HG03095 (cell line): Measurements from ENCODE around the gene VPS26B.
"Not testable (repeated sequence)": the region's sequence is repeated elsewhere in the genome, so short reads cannot be mapped to it uniquely, and the experiment has no call there.

Experiments used
- ATAC-seq: cut with Tn5 transposase; IDR thresholded peaks from one replicate; pipeline ENCODE4 v1.9.1; 2021; ENCODE audit warnings: moderate library complexity; ENCODE audit not compliant: unreplicated experiment

Gene VPS26B

GRCh38 chr11:134223836-134224709, at the start of gene VPS26B, which contains the start of gene NCAPD3:
Gene VPS26B, plus strand, starts transcription at chr11:134224671. Its CDS starts 452 bp downstream, at chr11:134225123.
Gene NCAPD3, minus strand, starts transcription at chr11:134223967. Its CDS starts 41 bp downstream, at chr11:134223926.
- peak; percentile 81 for ATAC-seq

- ATAC-seq, result no peak
These were observed 48.2 kb upstream of the VPS26B start for GRCh38 chr11:134176284-134176683.

DNA sequence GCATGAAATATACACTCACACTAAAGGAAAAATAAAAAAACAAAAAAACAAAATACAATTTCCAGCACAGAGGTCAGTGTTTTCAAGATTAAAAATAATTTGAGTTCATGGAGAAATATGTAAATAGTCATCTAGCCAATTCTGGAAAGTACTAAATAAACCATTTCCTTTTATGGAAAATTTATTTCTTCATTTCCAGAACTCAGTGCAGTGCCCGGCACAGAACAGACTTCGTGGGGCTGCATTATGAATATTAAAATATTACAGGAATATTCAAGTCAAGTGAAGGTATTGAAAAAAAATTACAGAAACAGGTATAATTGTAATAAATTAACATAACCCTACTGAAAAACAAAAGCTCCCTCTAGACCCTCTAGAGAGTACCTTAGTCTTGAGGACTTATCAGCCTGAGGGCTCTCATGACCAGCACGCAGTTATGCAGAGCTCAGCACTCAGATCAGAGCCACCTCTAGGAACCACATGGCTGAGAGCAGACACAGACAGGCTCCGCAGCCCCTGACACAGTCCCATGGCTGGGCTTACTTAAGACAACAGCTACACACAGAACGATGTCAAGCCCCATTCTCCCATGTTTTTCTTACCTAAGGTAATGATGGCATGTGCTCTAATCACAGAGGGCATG, 46.3 kb upstream of the VPS26B start:
- ATAC-seq, result no peak

DNA sequence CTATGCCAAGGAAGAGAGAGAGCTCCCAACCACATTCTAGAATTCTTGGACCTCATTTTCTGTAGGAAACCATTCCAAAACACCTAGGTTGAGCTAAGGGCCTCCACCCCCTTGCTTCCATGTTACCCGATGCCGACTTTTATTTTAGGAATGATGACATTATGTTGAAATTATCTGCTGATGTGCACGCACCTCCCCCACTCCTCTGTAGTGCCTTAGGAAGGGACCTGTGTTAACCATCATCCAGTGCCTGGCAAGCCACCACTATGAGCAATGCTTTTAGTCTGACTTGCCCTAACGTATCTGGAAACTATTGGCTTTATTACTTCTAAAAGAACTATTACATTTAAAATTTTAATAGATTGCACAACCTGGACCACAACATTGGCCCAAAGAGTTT, 42.8 kb upstream of the VPS26B start:
- no peak for ATAC-seq

- not testable (repeated sequence) for ATAC-seq
These were observed 36.4 kb upstream of the VPS26B start for GRCh38 chr11:134188092-134188491.

DNA sequence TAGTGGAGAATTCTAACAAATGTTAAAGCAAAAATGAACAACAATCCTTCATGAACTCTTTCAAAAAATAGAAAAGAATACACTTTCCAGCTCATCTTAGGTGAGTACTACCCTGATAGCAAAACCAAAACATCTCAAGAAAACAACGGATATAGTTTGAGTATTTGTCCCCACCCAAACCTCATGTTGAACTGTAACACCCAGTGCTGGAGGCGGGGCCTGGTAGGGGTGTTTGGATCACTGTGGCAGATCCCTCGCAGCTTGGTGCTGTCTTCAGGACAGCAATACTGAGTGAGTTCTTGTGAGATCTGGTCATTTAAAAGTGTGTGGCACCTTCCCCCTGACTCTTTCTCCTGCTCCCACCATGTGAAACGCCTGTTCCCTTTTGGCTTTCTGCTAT, 27.7 kb upstream of the VPS26B start:
- ATAC-seq, result no peak

- ATAC-seq, result no peak
These were observed 24.9 kb upstream of the VPS26B start for GRCh38 chr11:134199531-134199930.

GRCh38 chr11:134200688-134201087, 23.8 kb upstream of the VPS26B start:
- ATAC-seq, result no peak

DNA sequence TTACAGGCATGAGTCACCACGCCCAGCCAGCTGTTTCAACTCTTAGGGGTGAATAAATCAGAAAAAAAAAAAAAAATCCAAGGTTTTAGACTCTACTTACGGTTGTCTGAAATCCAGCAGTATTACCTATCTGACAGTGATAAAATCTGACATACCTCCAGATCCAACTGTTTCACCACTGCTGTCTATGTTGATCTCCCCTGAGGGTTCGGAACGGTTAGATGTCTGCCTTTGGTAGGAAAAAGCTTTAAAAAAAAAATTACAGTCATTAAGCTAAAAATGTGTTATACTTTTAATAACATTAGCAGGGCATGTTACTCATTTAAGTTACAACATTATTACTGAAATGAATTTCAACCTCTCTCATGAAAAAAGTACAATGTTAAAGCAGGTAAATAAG, 21.8 kb upstream of the VPS26B start:
- ATAC-seq, result no peak

GRCh38 chr11:134205729-134206128, 18.7 kb upstream of the VPS26B start:
- no peak for ATAC-seq

DNA sequence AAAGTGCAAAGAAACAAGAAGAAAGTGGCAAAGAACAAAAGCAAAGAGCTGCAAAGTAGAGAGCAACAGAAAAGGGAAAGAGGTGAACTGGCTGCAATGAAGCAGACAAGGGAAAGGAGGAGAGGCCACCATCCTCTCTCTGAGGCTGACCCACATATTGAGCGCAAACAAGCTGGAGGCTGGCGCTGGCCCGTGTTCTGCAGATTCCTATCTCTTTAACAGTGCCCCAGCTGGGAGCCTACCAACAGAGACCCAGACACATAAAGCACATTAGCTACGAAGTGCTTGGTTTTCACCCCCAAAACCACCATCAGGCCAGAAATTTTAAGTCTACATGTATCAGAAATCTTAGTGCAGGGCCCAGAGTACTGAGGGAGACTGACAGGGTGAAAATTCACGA, 18.3 kb upstream of the VPS26B start:
- ATAC-seq, result no peak

- ATAC-seq, result no peak
These were observed 16.8 kb upstream of the VPS26B start for GRCh38 chr11:134207538-134208239.

- ATAC-seq, result no peak
These were observed 8.6 kb upstream of the VPS26B start for GRCh38 chr11:134215836-134216235.

- no peak for ATAC-seq
These were observed 7.7 kb upstream of the VPS26B start for GRCh38 chr11:134216816-134217215.

GRCh38 chr11:134223121-134223520, 1.4 kb upstream of the VPS26B start:
- no peak for ATAC-seq

- ATAC-seq, result peak; percentile 14
These were observed 516 bp downstream of the VPS26B start for GRCh38 chr11:134224710-134225664.

- no peak for ATAC-seq
These were observed 2.4 kb downstream of the VPS26B start for GRCh38 chr11:134226806-134227325.

DNA sequence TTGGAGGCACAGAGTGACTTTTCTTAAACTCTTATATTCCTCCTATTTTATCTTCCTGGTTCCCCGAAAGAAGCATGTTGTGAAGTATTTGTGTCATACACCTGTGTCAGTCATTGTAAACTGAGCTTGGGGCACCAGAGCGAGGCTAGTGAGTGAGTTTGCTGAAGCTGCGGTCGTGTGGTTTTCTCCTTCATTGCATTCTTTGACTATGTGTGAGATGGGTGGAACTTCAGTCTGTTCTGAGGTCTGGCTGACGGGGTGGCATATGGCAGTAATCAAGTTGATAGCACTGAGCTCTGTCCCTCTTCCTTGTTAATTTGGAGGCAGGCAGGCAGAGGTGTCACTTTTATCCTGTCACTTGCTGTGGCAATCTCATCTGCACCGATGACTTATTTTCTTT, 4.2 kb downstream of the VPS26B start:
- peak; percentile 55 for ATAC-seq

- ATAC-seq, result no peak
These were observed 4.8 kb downstream of the VPS26B start for GRCh38 chr11:134229126-134229790.

GRCh38 chr11:134230339-134230738, 5.9 kb downstream of the VPS26B start:
- no peak for ATAC-seq
